GM06990 (cell line): Measurements from ENCODE around the gene WNK2.

ENCODE experiments used
- DNase-seq: peaks from one replicate; pipeline ENCODE4 v3.0.0-alpha.2; 2011; ENCODE audit not compliant: insufficient read length; ENCODE audit errors: extremely low read depth
- H3K27me3 ChIP-seq: replicated peaks from 2 replicates; pipeline ENCODE4 v1.6.0; 2011; ENCODE audit warnings: low read length; ENCODE audit not compliant: control insufficient read depth, insufficient read depth
- H3K36me3 ChIP-seq: 2 replicates; pipeline ENCODE4 v1.5.1; 2011; ENCODE audit warnings: low read length; ENCODE audit not compliant: control insufficient read depth, insufficient read depth
- H3K4me3 ChIP-seq: replicated peaks from 2 replicates; pipeline ENCODE4 v1.5.1; 2011; ENCODE audit warnings: low read depth, mild to moderate bottlenecking, control low read depth, low read length
- CTCF ChIP-seq: IDR thresholded peaks from 2 replicates; pipeline ENCODE4 v1.5.1; 2011; ENCODE audit warnings: low read length, control low read depth, mild to moderate bottlenecking, inconsistent platforms; ENCODE audit not compliant: insufficient read depth, poor library complexity, severe bottlenecking

WNK2 gene

GRCh38 chr9:93244101-93244500 is 60.2 kb downstream of the WNK2 start:
- H3K4me3 ChIP-seq: no peak overlapping the region

GRCh38 chr9:93244510-93245436 is 60.8 kb downstream of the WNK2 start:
- no peak for TF ChIP-seq CTCF
- H3K4me3 ChIP-seq: no peak overlapping the region
- no peaks in the 10 kb centered on the region for H3K36me3 ChIP-seq
- no peaks in the 10 kb centered on the region; the same call in 1 of the 2 replicates for H3K27me3 ChIP-seq
- DNase-seq: no peak

More at GRCh38 chr9:93244101-93244500, 60.2 kb downstream of the WNK2 start:
- Histone ChIP-seq H3K36me3 (no peaks in the 10 kb centered on the region), H3K27me3 (no peaks in the 10 kb centered on the region; the same call in 1 of the 2 replicates)
- no peak for DNase-seq
- TF ChIP-seq CTCF: no peak

- Histone ChIP-seq H3K27me3 (no peaks in the 10 kb centered on the region; the same call in 1 of the 2 replicates), H3K36me3 (no peaks in the 10 kb centered on the region), H3K4me3 (no peak overlapping the region)
- no peak for TF ChIP-seq CTCF
- no peak for DNase-seq
Observed at GRCh38 chr9:93245437-93245970, 61.6 kb downstream of the WNK2 start.

GRCh38 chr9:93246111-93246510 is 62.2 kb downstream of the WNK2 start:
- no peaks in the 10 kb centered on the region for H3K36me3 ChIP-seq
- H3K4me3 ChIP-seq: no peak overlapping the region
- no peak for TF ChIP-seq CTCF
- H3K27me3 ChIP-seq: no peaks in the 10 kb centered on the region; the same call in 1 of the 2 replicates
- no peak for DNase-seq

- Histone ChIP-seq H3K36me3 (no peaks in the 10 kb centered on the region), H3K4me3 (no peak overlapping the region), H3K27me3 (no peaks in the 10 kb centered on the region; the same call in none of the 2 replicates)
- no peak for TF ChIP-seq CTCF
- no peak for DNase-seq
Observed at GRCh38 chr9:93246526-93246925, 62.6 kb downstream of the WNK2 start.
